CD4-positive, alpha-beta T cell treated with Interleukin-17A for 4 hours (primary cell): ENCODE measurements around the gene IZUMO1.
A peak's percentile ranks its signal among the peaks of the same experiment; 100 is the strongest.

ENCODE experiments used
- DNase-seq: peaks from one replicate; pipeline ENCODE4 v3.0.0-alpha.2; 2020; ENCODE audit warnings: mixed read lengths

The IZUMO1 gene

DNA sequence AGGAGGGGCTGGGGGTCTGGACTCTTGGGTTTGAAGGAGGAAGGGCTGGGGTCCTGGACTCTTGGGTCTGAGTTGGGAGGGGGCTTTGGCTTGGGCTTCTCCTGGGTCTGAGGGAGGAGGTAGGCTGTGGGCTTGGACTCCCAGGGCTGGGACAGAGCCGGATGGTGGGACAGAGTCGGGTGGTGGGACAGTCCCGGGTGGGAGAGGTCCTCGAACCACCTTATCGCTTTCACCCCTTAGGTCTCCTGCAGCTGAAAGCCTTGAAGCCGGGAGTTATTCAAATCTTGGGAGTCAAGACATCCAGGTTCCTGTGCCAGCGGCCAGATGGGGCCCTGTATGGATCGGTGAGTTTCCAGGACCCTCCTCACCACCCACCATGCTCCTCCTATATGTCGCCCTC, 10.0 kb upstream of the IZUMO1 start:
- no peak for DNase-seq

DNA sequence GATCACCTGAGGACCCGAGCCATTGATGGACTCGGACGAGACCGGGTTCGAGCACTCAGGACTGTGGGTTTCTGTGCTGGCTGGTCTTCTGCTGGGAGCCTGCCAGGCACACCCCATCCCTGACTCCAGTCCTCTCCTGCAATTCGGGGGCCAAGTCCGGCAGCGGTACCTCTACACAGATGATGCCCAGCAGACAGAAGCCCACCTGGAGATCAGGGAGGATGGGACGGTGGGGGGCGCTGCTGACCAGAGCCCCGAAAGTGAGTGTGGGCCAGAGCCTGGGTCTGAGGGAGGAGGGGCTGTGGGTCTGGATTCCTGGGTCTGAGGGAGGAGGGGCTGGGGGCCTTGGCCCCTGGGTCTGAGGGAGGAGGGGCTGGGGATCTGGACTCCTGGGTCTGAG, 9.5 kb upstream of the IZUMO1 start:
- DNase-seq = no peak

DNA sequence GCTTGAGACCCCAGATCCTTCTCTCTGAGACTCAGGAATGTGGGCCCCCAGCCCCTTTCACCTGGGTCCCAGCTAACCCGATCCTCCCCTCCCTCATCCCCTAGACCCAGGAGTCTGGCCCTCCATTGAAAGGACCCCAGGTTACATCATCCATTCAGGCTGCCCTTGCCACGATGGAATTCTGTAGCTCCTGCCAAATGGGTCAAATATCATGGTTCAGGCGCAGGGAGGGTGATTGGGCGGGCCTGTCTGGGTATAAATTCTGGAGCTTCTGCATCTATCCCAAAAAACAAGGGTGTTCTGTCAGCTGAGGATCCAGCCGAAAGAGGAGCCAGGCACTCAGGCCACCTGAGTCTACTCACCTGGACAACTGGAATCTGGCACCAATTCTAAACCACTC, 9.1 kb upstream of the IZUMO1 start:
- DNase-seq = no peak

DNA sequence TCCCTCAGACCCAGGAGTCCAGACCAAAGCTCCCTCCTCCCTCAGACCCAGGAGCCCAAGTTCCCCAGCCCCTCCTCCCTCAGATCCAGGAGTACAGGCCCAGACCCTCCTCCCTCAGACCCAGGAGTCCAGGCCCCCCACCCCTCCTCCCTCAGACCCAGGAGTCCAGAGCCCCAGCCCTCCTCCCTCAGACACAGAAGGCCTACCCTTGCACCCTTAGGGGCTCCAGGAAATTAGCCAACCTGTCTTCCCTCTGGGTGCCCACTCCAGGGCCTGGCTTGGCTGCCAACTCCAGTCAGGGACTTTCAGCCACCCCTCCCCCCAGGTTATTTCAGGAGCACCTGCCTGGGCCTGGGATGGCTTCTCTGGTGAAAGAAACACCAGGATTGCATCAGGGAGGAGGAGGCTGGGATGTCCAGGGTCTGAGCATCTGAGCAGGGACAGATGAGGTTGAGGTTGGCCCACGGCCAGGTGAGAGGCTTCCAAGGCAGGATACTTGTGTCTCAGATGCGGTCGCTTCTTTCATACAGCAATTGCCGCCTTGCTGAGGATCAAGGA, 8.5 kb upstream of the IZUMO1 start, which contains the start of gene FGF21:
FGF21 (plus strand) TSS at position 441 of the 558 bp plus-strand sequence. CDS start 713 bp downstream, outside the sequence.
- no peak for DNase-seq

DNA sequence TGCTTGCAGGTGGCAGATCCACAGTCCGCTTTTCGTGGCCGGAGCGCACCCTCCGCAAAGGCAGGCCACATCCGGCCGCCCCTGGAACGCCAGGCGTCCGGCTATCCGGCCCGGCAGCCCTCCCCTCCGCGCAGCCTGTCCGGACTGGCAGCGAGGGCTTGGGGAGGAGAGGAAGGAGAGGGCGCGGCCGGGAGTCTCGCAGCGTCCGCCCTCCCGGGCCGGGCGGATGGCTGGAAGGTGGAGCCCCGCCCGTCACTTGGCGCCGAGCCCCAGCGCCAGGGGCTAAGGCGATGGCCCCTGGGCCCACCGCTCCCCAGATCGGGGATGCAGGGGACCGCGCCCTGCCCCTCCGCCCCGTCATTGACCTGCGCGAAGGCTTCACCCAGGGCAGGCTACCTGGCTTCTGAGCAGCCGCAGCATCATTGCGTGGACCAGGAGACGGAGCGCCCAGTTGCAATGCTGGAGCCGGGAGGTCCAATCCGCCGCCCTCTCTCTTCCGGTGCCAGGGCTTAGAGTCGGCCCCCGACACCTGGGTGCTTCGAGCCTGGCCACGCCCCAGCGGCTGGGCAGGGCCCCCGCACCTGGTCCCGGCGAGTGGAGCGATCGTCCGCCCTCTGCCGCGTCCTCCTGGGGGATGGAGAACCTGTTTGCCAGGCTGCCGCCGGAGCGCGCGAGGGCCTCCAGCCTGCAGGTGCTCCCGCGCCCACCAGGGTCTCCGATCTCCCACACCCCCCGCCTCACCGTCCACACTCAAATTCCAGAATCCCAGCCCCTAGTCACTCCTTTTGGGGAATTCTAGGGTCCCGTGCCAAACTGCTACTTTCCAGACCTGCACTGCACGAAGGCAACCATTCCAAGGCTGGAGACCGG, 6.0 kb upstream of the IZUMO1 start, which contains the start of gene FUT1:
FUT1 (minus strand) TSS at position 146 of the 870 bp plus-strand sequence. CDS start 1,360 bp downstream, outside the sequence.
- DNase-seq = peak; percentile 48

DNA sequence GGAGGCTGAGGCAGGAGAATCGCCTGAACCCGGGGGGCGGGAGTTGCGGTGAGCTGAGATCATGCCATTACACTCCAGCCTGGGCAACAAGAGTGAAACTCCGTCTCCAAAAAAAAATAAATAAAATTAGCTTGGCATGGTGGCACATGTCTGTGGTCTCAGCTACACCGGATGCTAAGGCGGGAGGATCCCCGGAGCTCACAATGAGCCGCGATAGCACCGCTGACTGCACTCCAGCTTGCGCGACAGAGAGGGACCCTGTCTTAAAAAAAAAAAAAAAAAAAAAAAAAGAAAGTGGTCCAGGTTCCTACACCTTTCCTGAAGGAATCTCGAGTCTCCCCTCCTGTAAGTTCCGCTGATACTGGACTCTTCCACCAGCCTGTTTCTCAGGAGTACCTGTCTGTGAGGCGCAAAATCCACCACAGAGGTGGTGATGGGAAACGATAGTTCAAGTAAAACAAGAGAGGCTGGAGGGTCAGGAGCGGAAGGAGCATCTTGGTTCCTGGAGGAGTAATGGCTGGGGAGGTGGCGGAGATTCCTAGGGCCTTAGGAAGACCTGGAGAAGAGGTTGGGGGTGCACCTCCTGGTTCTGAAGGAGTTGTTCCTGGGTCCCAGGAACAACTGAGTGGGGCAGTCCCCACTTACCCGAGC, 5.3 kb upstream of the IZUMO1 start:
- peak; percentile 30 for DNase-seq

DNA sequence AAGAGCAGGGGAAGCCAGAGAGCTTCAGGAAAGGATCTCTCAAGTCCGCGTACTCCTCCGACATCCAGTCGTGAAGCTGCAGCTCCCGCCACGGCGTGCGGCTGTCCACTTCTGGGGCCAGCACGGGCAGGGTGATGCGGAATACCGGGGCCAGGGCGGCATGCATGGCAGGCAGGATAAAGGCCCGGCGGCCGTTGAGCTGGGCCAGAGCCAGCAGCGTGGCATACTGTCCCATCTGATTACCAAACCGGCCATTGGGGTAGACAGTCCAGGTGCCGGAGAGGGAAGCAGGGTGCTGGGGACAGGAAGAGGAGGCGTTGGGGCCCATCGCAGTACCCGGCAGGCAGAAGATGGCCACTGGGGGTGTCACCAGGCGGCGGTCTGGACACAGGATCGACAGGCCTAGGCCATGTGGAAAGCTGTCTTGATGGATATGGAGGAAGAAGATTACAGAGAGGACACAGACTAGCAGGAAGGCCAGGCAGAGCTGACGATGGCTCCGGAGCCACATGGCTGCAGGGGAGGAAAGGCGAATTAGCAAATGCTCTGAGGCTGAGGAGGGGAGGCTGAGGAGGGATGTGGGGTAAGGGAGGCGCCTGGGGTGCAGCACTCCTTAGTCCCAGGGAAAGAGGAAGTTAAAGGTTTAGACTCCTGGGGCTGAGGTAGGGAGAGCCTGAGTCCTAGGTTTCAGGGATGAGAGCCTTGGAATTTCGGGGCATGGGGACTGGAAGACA, 4.2 kb upstream of the IZUMO1 start:
- DNase-seq = no peak

DNA sequence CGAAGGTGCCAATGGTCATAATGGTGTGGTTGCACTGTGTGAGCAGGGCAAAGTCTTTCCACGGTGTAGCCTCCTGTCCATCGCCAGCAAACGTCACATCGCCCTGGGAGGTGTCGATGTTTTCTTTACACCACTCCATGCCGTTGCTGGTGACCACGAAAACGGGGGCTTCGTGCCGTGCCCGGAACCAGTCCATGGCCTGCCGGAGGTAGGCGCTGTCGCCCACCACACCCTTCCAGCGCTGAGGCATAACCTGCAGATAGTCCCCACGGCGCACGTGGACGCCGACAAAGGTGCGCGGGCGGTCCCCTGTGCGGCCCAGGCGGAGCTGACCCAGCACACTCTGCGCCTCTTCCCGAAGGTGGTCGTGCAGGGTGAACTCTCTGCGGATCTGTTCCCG, 3.6 kb upstream of the IZUMO1 start:
- DNase-seq = no peak

DNA sequence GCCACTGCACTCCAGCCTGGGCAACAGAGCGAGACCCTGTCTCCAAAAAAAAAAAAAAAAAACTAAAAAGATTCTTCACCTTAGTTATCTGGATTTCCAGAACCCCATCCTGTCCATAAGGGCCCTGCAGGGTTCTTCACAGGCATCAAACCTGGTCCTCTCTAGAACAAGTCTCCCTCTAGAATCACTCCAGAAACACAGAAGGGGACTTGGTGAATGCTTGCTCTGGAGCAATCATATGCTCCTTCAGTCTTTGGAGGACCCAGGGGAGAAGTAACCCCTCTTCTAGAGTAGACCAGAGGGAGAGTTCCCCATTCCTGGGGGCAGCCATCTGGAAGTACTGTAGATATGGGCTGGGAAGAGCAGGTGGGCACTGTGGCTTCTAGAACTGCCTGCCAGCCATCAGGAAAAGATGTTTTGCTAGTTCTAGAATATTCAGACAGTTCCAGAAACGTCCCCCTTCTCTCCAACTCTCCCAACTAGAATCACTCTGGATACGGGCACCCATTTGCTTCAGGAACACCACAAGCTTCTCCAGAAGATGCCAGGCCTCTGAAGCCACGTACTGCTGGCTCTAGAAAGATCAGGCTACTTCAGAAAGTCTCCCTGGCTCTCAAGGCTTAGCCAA, 3.0 kb upstream of the IZUMO1 start:
- no peak for DNase-seq

DNA sequence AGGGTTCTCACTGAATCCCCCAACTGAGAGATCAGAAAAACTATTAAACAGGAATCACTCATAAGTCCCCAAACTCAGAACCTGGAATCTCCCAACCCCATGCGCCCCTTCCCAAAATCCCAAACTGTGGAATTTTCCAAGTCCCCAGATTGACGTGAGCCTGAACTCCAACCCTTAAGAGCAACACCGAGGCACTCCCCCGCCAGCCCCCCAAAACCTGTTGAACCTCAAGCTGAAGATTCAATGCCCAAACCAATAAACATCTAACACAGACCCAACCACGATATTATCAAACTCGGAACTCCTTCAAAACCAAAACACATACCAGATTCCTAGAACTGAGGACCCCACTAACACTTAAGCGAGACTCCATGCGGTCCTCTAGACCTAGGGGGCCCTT, 599 bp downstream of the IZUMO1 start:
- DNase-seq = no peak

DNA sequence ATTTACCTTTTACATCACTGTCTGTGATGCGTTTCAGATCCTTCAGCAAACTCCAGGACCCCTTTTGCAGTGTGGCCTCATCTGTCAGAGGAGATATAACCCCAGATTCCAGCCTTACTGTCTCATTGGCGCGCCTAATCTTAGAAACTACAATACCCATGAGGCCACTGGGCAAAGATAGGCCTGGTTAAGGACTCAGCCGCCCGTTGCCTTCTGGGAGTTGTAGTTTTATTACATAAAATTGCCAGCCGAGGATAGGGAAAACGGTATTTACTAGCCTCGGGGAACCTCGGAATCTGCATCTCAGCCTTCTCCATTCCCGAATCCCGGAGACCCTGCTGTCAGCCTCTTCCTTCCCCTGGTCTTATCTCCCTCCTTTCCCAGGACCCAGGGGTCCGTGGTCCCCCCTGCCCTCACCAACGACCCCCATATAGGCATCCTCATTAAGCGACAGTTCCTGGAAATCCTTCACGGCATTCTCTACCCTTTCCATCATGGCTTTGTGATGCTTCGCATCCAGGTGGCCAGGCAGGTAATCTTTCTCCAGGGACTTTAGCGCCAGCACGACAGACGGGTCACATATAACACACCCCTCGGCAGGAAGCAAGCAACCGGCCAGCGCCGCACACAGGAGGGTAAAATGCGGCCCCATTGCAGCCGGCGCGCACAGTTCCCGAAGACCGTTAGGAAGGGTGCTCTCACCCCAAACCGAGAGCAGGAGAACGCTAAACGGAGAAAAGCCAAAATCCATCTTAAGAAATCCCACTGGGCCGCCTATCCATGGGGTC, 1.3 kb downstream of the IZUMO1 start:
- peak; percentile 63 for DNase-seq

DNA sequence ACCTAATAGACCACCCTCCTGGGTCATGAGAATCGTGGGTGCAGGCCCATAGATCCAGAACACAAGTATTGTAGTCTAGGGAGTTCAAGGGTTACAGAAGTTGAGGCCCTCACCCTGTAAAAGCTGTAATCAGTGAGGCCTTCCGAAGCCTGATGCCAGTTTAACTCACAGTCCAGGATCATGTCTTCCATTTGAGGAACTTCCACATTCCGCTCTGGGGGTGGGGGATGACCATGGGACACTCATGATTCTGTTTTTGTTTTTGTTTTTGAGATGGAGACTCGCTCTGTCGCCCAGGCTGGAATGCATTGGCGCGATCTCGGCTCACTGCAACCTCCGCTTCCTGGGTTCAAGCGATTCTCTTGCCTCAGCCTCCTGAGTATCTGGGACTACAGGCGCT, 4.6 kb downstream of the IZUMO1 start:
- no peak for DNase-seq

DNA sequence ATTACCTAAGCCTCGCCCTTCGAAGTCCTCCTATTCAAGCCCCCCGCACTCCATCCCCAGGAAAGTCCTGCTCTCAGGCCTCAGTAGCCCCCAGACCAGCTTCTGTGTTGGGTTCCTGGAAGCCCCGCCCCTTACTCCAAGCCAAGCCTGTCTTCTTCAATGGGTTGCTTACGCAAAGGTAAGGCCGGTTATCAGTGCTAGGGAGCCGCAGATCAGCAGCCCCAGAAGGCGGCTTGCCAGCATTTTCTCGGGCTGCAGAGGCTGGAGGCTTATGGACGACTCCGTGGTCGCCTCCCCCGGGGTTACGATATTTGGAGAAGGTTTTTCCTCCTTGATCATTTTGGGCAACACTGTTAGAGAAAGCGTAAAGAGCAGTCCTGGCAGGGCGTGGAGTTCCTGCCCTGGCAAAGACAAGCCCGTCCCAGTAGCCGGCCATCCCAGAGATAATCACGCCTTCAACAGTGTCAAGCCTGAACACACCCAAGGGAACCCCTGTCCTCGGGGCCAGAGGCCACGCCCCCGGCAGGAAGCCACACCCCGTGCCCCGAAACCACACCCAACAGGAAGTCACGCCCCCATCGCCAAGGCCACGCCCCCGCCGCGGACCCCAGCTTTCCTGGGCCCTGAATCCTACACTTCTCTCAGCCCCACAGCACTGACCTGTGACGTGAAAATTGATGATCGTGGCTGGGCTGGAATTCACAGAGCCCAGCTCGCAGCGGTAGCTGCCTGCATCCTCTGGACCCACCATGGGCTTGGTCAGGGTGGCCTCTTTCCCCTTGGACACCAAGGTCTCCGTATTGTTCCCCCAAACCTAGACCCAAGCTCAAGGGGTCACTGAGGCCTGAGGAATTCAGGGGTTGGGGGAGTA, 5.3 kb downstream of the IZUMO1 start:
- DNase-seq = peak; percentile 25

DNA sequence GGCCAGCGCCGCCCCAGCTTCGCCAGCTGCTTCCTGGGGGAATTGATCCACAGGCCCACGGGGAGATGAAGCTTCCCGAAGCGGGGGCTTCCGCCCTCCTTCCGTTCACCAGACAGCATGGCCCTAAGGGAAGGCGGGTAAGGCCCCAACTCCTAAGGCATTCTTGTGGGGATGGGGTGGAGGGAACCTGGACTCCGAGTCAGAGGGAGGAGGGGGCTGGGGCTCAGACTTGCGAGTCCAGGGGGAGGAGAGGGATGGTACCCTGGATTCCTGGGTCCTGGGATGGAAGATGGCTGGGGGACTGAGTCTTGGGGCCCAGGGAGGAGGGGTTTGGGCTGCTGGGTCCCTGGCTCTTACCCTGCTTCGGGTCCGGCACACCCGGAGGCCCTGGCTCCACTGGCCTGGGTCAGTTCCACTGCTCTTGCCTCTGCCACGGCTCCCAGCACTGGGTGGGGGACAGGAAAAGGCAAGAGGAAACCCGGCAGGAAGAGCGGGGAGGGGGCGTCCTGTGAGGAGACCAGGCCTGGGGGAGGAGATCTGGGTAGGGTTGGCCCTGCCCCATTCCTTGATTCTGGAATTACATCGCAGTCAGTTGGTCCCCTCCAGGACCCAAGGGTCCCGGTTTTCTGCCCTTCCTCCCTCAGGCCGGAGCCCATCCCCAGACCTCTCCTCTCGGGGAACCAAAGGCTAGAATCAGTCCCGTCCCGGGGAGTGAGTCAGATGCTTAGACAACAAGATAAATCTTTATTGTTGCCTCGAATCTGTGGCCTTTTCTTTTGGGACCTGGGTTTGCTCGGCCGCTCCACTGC, 6.3 kb downstream of the IZUMO1 start, which contains the start of gene RASIP1:
RASIP1 (minus strand) TSS at position 447 of the 809 bp plus-strand sequence; CDS start at position 119, 328 bp downstream.
- DNase-seq = no peak

DNA sequence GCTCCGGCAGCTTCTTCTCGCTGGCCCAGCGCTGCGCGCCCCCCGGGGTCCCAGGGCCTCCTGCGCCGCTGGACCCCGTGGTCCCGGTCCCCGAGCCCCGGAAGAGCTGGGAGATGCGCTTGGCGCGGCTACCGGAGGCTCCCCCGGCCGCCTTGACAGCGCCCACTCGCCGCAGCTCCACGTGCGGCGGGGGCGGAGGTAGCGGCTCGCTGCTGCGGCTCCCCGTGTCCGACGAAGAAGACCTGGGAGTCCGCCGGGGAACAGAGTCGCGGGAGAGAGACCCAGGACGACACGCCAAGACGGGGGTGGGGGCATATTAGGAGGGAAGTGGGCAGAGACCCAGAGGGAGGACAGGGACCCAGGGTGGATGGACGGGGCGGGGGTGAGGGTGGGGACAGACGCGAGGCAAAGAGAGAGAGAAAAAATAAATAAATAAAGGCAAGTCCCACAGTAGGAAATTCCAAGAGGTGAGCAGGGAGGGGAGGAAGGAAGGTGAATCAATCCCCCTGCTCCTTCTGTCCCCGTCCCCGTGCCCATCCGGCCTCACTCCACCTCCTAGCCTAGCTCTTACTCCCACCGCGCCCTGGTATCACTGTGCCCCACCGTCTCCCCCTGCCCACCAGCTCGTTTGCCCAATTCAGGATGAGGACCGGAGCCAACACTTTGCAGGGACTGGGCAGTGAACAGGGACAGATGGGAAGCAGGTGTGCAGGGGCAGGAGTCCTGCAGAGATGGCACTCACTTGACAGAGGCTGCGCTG, 7.1 kb downstream of the IZUMO1 start:
- no peak for DNase-seq

DNA sequence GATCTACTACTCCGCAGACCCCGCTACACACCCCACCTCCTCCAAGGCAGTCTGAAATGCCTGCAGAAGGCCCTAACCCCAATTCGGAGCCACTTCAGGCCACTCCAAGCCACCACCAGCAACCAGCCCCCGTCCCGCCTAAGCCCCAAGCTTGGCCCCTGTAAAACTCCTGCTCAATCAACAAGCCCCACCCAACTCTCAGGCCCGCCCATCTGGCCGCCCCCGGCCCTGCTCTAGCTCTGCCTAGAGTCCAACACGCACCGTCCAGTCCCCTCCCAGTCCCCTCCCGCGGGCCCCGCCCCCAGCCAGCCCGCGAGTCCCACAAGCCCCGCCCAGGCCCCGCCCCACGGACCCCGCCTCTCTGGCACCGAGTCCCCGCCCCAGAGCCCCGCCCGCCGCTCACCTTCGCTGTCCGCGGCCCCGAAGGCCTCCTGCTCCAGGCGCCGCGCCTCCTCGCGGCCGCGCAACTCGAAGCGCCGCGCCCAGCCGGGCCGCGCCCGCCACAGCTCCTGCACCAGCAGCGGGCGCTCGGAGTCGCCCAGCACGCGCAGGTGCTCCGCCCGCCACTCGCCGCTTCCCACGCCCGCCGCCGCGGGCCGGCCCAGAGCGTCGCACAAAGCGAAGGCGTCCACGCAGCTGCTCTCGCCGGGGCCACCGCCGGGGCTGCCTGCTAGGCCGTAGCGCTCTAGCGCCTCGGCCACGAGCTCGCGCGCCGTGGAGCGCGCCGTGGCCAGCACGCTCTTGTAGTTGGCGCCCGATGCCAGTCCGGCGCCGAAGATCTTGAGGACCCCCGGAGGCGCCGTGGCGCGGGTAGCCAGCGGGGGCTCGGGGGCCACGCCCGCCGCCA, 7.9 kb downstream of the IZUMO1 start:
- peak; percentile 98 for DNase-seq

DNA sequence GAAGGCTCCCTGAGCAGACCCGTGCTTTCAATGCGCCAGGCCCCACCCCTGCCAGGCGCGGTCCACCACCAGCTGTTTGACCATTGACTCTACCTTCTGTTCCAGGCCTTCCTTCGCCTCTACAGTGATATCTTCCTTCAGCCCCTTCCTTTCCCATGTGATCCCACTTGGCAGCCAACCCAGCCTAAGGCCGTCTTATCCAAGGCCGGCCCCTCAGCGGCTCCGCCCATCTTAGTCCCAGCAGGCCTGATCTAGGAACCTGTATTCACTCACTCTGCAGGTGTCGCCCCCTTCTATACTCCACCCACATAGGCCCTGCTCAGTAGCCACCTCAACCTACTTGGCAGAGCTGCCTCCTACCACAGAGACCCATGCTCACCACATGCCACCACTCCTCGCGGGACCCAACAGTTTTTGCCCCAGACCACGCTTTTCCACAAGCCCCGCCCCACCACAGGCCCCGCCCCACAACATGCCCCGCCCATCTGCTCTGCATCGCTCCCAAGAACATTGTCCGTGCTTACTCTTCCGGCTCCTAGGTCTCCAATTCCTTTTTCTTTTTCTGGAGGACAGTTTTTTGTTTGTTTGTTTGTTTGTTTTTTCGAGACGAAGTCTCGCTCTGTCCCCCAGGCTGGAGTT, 9.2 kb downstream of the IZUMO1 start:
- DNase-seq = no peak
